Inflammatory macrophage (primary cell): ENCODE data around the gene DHRS1.
"Not testable (repeated sequence)": the region's sequence is repeated elsewhere in the genome, so short reads cannot be mapped to it uniquely, and the experiment has no call there.

Source experiments
- DNase-seq, 2 donors: peaks; one replicate each; pipeline ENCODE4 v3.0.0-alpha.2; 2020 to 2022

The DHRS1 gene

DNA sequence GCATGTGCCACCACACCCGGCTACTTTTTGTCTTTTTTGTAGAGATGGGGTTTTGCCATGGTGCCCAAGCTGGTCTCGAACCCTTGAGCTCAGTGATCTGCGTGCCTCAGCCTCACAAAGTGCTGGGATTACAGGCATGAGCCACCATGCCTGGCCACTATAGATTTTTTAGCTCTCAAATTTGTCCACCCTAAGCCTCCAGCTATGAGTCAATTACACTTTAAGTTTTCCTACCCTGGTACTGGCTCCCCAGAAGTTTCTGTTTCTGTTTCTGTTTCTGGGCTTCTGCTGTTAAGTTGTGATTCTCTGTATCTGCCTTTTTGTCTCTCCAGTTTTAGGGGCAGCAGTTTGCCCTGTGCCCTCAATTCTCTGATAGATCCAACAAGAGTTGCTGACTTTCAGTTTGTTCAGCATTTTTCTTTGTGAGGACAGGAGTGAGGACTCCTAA lies 52.8 kb downstream of the DHRS1 start:
- no peak for DNase-seq

DNA sequence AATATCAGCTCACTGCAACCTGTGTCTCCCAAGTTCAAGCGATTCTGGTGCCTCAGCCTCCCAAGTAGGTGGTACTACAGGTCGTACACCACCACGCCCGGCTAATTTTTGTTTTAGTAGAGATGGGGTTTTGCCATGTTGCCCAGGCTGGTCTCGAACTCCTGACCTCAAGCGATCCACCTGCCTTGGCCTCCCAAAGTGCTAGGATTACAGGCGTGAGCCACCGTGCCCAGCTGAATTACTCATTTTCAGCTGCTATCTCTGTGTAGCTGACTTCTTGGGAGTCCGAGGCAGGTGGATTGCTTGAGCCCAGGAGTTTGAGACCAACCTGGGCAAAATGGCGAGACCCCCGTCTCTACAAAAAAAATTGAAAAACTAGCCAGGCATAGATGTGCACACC lies 54.2 kb downstream of the DHRS1 start:
- DNase-seq: not testable (repeated sequence)

DNA sequence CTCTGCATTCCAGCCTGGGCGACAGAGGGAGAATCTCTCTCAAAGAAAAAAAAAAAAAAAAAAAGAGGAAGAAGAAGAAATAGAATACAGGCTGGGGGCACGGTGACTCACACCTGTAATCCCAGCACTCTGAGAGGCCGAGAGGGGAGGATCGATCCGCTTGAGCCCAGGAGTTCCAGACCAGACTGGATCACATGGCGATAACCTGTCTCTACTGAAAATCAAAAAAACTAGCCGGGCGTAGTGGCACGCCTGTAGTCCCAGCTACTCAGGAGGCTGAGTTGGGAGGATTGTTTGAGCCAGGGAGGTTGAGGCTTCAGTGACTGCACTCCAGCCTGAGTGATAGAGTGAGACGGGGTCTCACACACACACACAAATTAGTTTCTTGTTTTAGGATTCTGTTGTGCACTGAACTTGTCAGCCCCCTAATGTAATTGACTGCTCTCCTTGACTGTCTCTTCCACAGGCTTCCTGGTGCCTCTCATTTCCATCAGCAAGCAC lies 56.2 kb downstream of the DHRS1 start:
- no peak for DNase-seq

DNA sequence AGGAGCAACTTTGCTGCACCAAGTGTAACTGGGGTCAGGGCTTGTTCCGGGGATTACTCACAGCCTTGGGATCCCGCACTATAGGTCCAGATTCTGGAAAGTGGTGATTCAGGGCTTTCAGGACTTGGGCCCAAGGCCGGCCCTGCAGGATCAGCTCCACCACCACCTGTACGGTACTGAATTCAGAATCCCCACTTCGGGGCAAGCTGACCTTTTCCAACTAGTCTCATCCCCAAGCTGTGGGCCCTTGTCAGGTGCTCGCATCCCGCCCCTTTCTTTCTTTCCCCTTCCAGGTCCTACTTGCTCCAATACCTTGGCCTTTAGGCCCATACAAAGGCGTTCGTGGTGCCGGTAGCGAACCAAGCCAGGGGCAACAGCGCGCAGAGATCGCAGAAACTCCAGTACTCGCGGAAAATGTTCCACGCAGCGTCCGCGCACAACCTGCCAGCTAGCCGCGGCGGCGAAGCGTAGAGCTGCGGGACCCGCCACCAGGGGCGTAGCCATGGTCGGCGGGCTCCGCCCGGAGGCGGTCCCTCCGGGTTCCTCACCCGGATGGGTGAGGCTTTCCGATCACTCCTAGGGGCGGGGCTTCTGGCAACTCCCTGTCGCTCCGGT lies 57.6 kb downstream of the DHRS1 start:
- peak; percentile 92 to 94 for DNase-seq
